ENCODE measurements around the gene COL26A1. TPM values are rescaled to one million over a fixed set of nuclear protein-coding genes. Genes with fewer than 3 reads are reported as not detected.
"Not testable (repeated sequence)": the region's sequence is repeated elsewhere in the genome, so short reads cannot be mapped to it uniquely, and the experiment has no call there.

The COL26A1 gene
- total RNA-seq, 4 donors from 2014 or later: 0.06 TPM; not detected in 3

DNA sequence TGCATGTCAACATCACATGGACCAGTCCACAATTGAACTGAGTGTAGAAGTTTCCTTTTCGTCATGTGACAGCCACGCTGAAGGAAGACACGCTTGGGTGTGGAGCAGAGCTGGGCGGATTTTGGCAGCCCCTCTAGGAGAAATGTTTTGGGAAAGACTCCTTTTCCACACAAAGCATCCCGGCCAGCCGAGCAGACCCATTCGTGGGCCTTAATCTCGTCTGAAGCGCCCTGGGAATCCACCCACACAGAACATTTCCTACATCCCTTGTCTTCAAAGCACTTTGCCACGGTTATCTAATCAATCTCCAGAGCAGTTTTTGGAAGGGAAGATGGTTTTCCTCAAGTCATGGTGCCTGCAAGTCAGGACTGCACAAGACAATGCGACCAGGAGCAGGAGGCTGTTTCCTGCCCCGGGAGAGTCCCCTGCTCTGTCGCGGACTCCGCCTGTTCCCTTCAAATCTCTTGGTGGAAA, 32.6 kb upstream of the COL26A1 start:
- 23 to 24% methylated on average over 15 of the region's 15 CpGs for WGBS, 2 donors
- H3K4me3 ChIP-seq (ENCODE audit: low read depth, poor library complexity, severe bottlenecking): no peak overlapping the region
- no peak for DNase-seq (ENCODE audit: low spot score in 2 of 2)
- no peak for TF ChIP-seq POLR2A (IDR thresholded peaks at IDR 0.05)
- TF ChIP-seq, protein P1, sequence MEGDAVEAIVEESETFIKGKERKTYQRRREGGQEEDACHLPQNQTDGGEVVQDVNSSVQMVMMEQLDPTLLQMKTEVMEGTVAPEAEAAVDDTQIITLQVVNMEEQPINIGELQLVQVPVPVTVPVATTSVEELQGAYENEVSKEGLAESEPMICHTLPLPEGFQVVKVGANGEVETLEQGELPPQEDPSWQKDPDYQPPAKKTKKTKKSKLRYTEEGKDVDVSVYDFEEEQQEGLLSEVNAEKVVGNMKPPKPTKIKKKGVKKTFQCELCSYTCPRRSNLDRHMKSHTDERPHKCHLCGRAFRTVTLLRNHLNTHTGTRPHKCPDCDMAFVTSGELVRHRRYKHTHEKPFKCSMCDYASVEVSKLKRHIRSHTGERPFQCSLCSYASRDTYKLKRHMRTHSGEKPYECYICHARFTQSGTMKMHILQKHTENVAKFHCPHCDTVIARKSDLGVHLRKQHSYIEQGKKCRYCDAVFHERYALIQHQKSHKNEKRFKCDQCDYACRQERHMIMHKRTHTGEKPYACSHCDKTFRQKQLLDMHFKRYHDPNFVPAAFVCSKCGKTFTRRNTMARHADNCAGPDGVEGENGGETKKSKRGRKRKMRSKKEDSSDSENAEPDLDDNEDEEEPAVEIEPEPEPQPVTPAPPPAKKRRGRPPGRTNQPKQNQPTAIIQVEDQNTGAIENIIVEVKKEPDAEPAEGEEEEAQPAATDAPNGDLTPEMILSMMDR (IDR thresholded peaks at IDR 0.05): no peak
- intact Hi-C loops (cut with DNase I; ENCODE audit: low total_unique reads): no loop called here

DNA sequence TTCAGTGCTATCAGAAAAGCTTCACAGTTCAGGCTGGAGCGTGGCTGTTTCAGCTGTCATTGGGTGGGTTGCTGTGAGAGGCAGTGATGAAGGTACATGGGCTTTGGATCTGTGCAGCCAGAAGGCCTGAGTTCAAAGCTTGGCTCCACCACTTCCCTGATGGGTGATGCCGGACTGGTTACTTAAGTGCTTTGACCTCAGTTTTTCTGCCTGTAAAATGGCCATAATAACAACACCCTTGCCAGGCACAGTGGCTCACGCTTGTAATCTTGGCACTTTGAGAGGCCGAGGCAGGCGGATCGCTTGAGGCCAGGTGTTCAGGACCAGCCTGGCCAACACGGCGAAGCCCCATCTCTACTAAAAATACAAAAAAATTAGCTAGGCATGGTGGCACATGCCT, 30.6 kb upstream of the COL26A1 start:
- TF ChIP-seq, protein P1 (IDR thresholded peaks at IDR 0.05): no peak
- no peak for TF ChIP-seq POLR2A (IDR thresholded peaks at IDR 0.05)
- intact Hi-C loops (cut with DNase I; ENCODE audit: low total_unique reads): no loop called here
- DNase-seq (ENCODE audit: low spot score in 2 of 2): no peak
- no peak overlapping the region for H3K4me3 ChIP-seq (ENCODE audit: low read depth, poor library complexity, severe bottlenecking)
- WGBS, 2 donors: 77 to 82% methylated on average over 8 of the region's 8 CpGs

DNA sequence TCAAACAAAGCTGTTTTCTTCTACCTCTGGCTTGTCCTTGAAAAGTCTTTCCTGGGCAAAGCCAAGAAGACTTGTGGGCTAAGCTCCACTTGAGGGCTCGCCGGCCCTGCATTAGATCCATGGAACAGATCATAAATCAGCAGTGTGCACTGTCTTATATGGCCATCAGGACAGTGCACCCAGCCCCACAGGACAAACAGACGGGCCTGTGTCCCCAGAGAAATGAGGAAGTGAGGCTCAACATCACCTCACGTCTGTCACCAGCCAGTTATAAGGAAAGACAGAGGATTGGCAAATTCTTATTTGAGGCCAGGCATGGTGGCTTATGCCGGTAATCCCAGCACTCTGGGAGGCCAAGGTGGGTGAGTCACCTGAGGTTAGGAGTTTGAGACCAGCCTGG, 28.8 kb upstream of the COL26A1 start:
- intact Hi-C loops (cut with DNase I; ENCODE audit: low total_unique reads): no loop called here
- WGBS, 2 donors: 61 to 83% methylated on average over 5 of the region's 5 CpGs
- H3K4me3 ChIP-seq (ENCODE audit: low read depth, poor library complexity, severe bottlenecking): no peak overlapping the region
- no peak for DNase-seq (ENCODE audit: low spot score in 2 of 2)
- TF ChIP-seq, protein P1 (IDR thresholded peaks at IDR 0.05): no peak
- TF ChIP-seq POLR2A (IDR thresholded peaks at IDR 0.05): no peak

DNA sequence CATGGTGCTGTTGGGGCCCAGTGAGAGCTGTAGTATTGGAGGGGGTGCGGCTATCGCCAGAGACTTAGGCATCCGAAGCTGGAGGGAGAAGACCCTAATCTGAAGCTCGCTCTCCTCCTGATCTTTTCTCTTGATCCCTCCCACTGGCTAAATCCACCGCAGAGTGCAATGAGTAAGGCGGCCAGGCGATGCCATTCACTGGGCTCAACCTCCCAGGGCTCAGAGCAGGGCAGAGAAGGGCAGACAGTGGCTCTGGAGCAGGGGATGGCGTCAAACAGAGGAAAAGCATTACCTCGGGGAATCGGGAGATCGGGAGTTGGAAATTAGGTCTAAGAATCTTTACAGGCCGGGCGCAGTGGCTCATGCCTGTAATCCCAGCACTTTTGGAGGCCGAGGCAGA, 22.3 kb upstream of the COL26A1 start:
- WGBS, 2 donors: 88 to 90% methylated on average over 14 of the region's 14 CpGs
- DNase-seq (ENCODE audit: low spot score in 2 of 2): no peak
- no peak overlapping the region for H3K4me3 ChIP-seq (ENCODE audit: low read depth, poor library complexity, severe bottlenecking)
- no peak for TF ChIP-seq POLR2A (IDR thresholded peaks at IDR 0.05)
- TF ChIP-seq, protein P1 (IDR thresholded peaks at IDR 0.05): no peak
- intact Hi-C loops (cut with DNase I; ENCODE audit: low total_unique reads): no loop called here

DNA sequence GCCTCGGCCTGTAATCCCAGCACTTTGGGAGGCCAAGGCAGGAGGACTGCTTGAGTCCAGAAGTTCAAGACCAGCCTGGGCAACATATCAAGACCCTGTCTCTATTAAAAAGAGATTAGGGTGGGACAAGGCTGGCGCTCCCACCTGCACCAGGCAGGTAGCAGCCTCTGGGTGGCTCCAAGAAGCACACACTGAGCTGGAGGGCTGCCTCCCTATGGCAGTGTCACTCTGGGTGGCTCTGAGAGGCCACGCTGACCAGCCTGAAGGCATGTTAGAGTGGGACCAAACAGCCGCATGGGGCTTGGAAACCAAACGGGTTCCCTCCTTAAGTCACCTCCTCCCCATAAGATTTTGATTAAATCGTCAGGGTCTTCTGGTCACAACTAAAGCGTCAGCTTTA, 19.8 kb upstream of the COL26A1 start:
- intact Hi-C loops (cut with DNase I; ENCODE audit: low total_unique reads): no loop called here
- no peak overlapping the region for H3K4me3 ChIP-seq (ENCODE audit: low read depth, poor library complexity, severe bottlenecking)
- no peak for DNase-seq (ENCODE audit: low spot score in 2 of 2)
- TF ChIP-seq, protein P1 (IDR thresholded peaks at IDR 0.05): no peak
- TF ChIP-seq POLR2A (IDR thresholded peaks at IDR 0.05): no peak
- 69 to 77% methylated on average over 7 of the region's 7 CpGs for WGBS, 2 donors

DNA sequence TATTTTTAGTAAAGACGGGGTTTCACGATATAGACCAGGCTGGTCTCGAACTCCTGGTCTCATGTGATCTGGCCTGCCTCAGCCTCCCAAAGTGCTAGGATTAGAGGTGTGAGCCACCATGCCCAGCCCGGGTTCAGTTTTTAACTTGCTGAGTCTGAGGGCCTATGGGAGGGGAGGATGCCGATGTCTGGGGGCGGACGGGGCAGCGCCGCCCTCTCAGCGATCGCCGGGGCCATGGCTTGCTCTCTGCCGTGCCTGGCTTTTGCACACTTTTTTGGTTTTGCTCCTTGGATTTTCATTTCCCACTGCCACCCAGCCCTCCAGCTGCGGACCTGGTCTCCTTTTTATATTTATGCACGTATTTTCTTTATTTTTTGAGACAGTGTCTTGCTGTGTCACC, 15.2 kb upstream of the COL26A1 start:
- 87 to 92% methylated on average over 15 of the region's 15 CpGs for WGBS, 2 donors
- DNase-seq (ENCODE audit: low spot score in 2 of 2): no peak
- intact Hi-C loops (cut with DNase I; ENCODE audit: low total_unique reads): no loop called here
- TF ChIP-seq, protein P1 (IDR thresholded peaks at IDR 0.05): no peak
- no peak for TF ChIP-seq POLR2A (IDR thresholded peaks at IDR 0.05)
- H3K4me3 ChIP-seq (ENCODE audit: low read depth, poor library complexity, severe bottlenecking): no peak overlapping the region

DNA sequence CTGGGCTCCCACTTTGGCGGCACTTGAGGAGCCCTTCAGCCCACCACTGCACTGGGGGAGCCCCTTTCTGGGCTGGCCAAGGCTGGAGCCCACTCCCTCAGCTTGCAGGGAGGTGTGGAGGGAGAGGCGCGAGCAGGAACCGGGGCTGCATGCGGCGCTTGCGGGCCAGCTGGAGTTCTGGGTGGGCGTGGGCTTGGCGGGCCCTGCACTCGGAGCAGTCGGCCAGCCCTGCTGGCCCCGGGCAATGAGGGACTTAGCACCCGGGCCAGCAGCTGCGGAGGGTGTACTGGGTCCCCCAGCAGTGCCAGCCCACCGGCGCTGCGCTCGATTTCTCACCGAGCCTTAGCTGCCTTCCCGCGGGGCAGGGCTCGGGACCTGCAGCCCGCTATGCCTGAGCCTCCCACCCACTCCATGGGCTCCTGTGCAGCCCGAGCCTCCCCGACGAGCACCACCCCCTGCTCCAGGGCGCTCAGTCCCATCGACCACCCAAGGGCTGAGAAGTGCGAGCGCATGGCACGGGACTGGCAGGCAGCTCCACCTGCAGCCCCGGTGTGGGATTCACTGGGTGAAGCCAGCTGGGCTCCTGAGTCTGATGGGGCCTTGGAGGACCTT, 14.1 kb upstream of the COL26A1 start:
- 94 to 96% methylated on average over 19 to 22 of the region's 32 CpGs for WGBS, 2 donors
- H3K4me3 ChIP-seq (ENCODE audit: low read depth, poor library complexity, severe bottlenecking); DNase-seq (ENCODE audit: low spot score in 2 of 2); intact Hi-C loops (cut with DNase I; ENCODE audit: low total_unique reads): not testable (repeated sequence)

DNA sequence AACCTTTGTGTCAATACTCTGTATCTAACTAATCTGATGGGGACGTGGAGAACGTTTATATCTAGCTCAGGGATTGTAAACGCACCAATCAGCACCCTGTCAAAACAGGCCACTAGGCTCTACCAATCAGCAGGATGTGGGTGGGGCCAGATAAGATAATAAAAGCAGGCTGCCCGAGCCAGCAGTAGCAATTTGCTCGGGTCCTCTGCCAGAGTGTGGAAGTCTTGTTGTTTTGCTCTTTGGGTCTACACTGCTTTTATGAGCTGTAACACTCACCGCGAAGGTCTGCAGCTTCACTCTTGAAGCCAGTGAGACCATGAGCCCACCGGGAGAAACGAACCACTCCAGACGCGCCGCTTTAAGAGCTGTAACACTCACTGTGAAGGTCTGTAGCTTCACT, 13.4 kb upstream of the COL26A1 start:
- 77 to 83% methylated on average over 12 of the region's 12 CpGs for WGBS, 2 donors

More for the DNA sequence above, 13.4 kb upstream of the COL26A1 start:
- intact Hi-C loops (cut with DNase I; ENCODE audit: low total_unique reads); DNase-seq (ENCODE audit: low spot score in 2 of 2); H3K4me3 ChIP-seq (ENCODE audit: low read depth, poor library complexity, severe bottlenecking): not testable (repeated sequence)

Measured in lower leg skin (tissue), 4 donors.